HG03342 (cell line): ENCODE measurements around the gene TELO2.

Source experiments
- ATAC-seq: cut with Tn5 transposase; IDR thresholded peaks from one replicate; pipeline ENCODE4 v1.9.1; 2021; ENCODE audit warnings: mild to moderate bottlenecking, moderate library complexity; ENCODE audit not compliant: unreplicated experiment

The TELO2 gene

GRCh38 chr16:1511662-1512569 lies 18.8 kb downstream of the TELO2 start:
- no peak for ATAC-seq

GRCh38 chr16:1512774-1513173 lies 19.6 kb downstream of the TELO2 start:
- no peak for ATAC-seq

GRCh38 chr16:1514507-1514906 lies 21.3 kb downstream of the TELO2 start:
- ATAC-seq = no peak

GRCh38 chr16:1518626-1519135 lies 25.5 kb downstream of the TELO2 start:
- no peak for ATAC-seq

- no peak for ATAC-seq
Observed at GRCh38 chr16:1519831-1520230, 26.7 kb downstream of the TELO2 start.

- no peak for ATAC-seq
Observed at GRCh38 chr16:1520461-1520860, 27.3 kb downstream of the TELO2 start.

- no peak for ATAC-seq
Observed at GRCh38 chr16:1523581-1524245, 30.6 kb downstream of the TELO2 start.

GRCh38 chr16:1524366-1524765 lies 31.2 kb downstream of the TELO2 start:
- no peak for ATAC-seq

- ATAC-seq = no peak
Observed at GRCh38 chr16:1525871-1526607, 32.9 kb downstream of the TELO2 start.

GRCh38 chr16:1526608-1527555 lies 33.7 kb downstream of the TELO2 start:
- ATAC-seq = no peak

- ATAC-seq = no peak
Observed at GRCh38 chr16:1527836-1528811, 35.0 kb downstream of the TELO2 start.

GRCh38 chr16:1528921-1529537 lies 35.9 kb downstream of the TELO2 start:
- ATAC-seq = no peak

- no peak for ATAC-seq
Observed at GRCh38 chr16:1530349-1530882, 37.3 kb downstream of the TELO2 start.

- ATAC-seq = no peak
Observed at GRCh38 chr16:1530883-1531637, 37.9 kb downstream of the TELO2 start.

GRCh38 chr16:1531638-1531910 lies 38.4 kb downstream of the TELO2 start:
- ATAC-seq = no peak

- ATAC-seq = no peak
Observed at GRCh38 chr16:1532081-1532760, 39.1 kb downstream of the TELO2 start.

GRCh38 chr16:1532771-1533170 lies 39.6 kb downstream of the TELO2 start:
- ATAC-seq = no peak
